ENCODE data around the gene NCF4.

GRCh38 chr22:36865346-36865745 lies 4.5 kb downstream of the NCF4 start:
- no peak for TF ChIP-seq CTCF (conservative IDR thresholded peaks at IDR 0.05 in 1 of 2, IDR thresholded peaks at IDR 0.05 in 1 of 2; ENCODE audit: extremely low read depth in 1 of 2, insufficient read depth in 1 of 2, low read depth in 1 of 2, low read length in 2 of 2)
- no peak for TF ChIP-seq EZH2 (IDR thresholded peaks at IDR 0.05; ENCODE audit: borderline replicate concordance, low read length)

Data from mammary epithelial cell (primary cell).